ENCODE measurements around the gene SRSF10. TPM values are rescaled to one million over a fixed set of nuclear protein-coding genes. Genes with fewer than 3 reads are reported as not detected.

SRSF10 gene
- total and polyA plus RNA-seq, 9 of the 15 experiments (the other 6 are each of a cell fraction or from before 2014, with no cell fraction given): 154 to 264 (median 205) TPM

- TF ChIP-seq, protein P1, sequence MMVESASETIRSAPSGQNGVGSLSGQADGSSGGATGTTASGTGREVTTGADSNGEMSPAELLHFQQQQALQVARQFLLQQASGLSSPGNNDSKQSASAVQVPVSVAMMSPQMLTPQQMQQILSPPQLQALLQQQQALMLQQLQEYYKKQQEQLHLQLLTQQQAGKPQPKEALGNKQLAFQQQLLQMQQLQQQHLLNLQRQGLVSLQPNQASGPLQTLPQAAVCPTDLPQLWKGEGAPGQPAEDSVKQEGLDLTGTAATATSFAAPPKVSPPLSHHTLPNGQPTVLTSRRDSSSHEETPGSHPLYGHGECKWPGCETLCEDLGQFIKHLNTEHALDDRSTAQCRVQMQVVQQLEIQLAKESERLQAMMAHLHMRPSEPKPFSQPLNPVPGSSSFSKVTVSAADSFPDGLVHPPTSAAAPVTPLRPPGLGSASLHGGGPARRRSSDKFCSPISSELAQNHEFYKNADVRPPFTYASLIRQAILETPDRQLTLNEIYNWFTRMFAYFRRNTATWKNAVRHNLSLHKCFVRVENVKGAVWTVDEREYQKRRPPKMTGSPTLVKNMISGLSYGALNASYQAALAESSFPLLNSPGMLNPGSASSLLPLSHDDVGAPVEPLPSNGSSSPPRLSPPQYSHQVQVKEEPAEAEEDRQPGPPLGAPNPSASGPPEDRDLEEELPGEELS (CRISPR knock-in tag; IDR thresholded peaks at IDR 0.05; ENCODE audit: borderline replicate concordance): no peak
- TF ChIP-seq FOXJ3 (CRISPR knock-in tag; IDR thresholded peaks at IDR 0.05) (no peak), HDAC1 (IDR thresholded peaks at IDR 0.05) (no peak), ZNF407 (IDR thresholded peaks at IDR 0.05; ENCODE audit: low read depth) (no peak), NR2C1 (IDR thresholded peaks at IDR 0.05) (no peak), NR2C1 (tag; IDR thresholded peaks at IDR 0.05) (no peak), FOXJ2 (tag; IDR thresholded peaks at IDR 0.05) (no peak)
Measured at GRCh38 chr1:23914921-23915320, 65.2 kb downstream of the SRSF10 start (continued).

MicroRNAs encoded within 50 kb of the gene (microRNA counts, 767-probe panel; counts per million panel counts)
- microRNA hsa-miR-378f: not detected

Small RNA genes lying within 50 kb of the gene (microRNA-seq; reads per million reads assigned to microRNA genes)
- not detected for gene MIR378F (ENCODE audit: borderline microRNAs expressed)

Small RNA genes lying within 50 kb of the gene (small RNA-seq; reads per million reads assigned to genes)
- not detected for gene MIR378F

Other genes with a start within 250 kb of the SRSF10 start
Only the 7 nearest of the 11 such genes appear.
- 130 and 133 TPM in 2 replicates for gene GALE, start 179.6 kb downstream of the SRSF10 start, total RNA-seq (2014; rRNA removed)
- 36.8 and 48.3 TPM in 2 replicates for gene GALE, start 179.6 kb downstream of the SRSF10 start, total RNA-seq (2014; rRNA removed; fragmentation: Illumina TruSeq; extraction: Trizol)
- gene GALE, start 179.6 kb downstream of the SRSF10 start, total RNA-seq (2015; rRNA removed; fragmentation: Illumina TruSeq; extraction: Trizol): 86.2 and 91.3 TPM in 2 replicates
- 108 and 112 TPM in 2 replicates for gene GALE, start 179.6 kb downstream of the SRSF10 start, total RNA-seq (2021)
- gene GALE, start 179.6 kb downstream of the SRSF10 start, polyA plus RNA-seq (2011; rRNA removed): 88.3 and 104 TPM in 2 replicates
- 96.6 and 108 TPM in 2 replicates for gene GALE, start 179.6 kb downstream of the SRSF10 start, polyA plus RNA-seq (2014; fragmentation: Illumina TruSeq; extraction: Trizol)
- gene GALE, start 179.6 kb downstream of the SRSF10 start, polyA plus RNA-seq (2014; fragmentation: Nextera tagmentation; extraction: Ambion mirVana): 10 to 100 TPM in 1 of 2 experiments, 1 to 10 TPM in 1; 8.4 to 48.4 TPM
- 125 and 139 TPM in 2 replicates for gene GALE, start 179.6 kb downstream of the SRSF10 start, polyA plus RNA-seq (2014; rRNA removed)
- 24.2 TPM in 2 replicates for gene HMGCL, start 154.9 kb downstream of the SRSF10 start, total RNA-seq (2014; rRNA removed)
- 14.7 and 18.8 TPM in 2 replicates for gene HMGCL, start 154.9 kb downstream of the SRSF10 start, total RNA-seq (2014; rRNA removed; fragmentation: Illumina TruSeq; extraction: Trizol)
- gene HMGCL, start 154.9 kb downstream of the SRSF10 start, total RNA-seq (2015; rRNA removed; fragmentation: Illumina TruSeq; extraction: Trizol): 15.5 and 18.0 TPM in 2 replicates
- gene HMGCL, start 154.9 kb downstream of the SRSF10 start, total RNA-seq (2021): 19.5 and 20.3 TPM in 2 replicates
- gene HMGCL, start 154.9 kb downstream of the SRSF10 start, polyA plus RNA-seq (2011; rRNA removed): 37.8 and 43.1 TPM in 2 replicates
- gene HMGCL, start 154.9 kb downstream of the SRSF10 start, polyA plus RNA-seq (2014; fragmentation: Illumina TruSeq; extraction: Trizol): 22.6 and 23.9 TPM in 2 replicates
- 10 to 100 TPM; 73.0 to 82.2 TPM for gene HMGCL, start 154.9 kb downstream of the SRSF10 start, polyA plus RNA-seq (2014; fragmentation: Nextera tagmentation; extraction: Ambion mirVana)
- gene HMGCL, start 154.9 kb downstream of the SRSF10 start, polyA plus RNA-seq (2014; rRNA removed): 23.2 and 24.6 TPM in 2 replicates
- 12.8 and 13.1 TPM in 2 replicates for gene FUCA1, start 112.0 kb downstream of the SRSF10 start, total RNA-seq (2014; rRNA removed)
- gene FUCA1, start 112.0 kb downstream of the SRSF10 start, total RNA-seq (2014; rRNA removed; fragmentation: Illumina TruSeq; extraction: Trizol): 16.4 and 18.5 TPM in 2 replicates
- 13.2 and 14.9 TPM in 2 replicates for gene FUCA1, start 112.0 kb downstream of the SRSF10 start, total RNA-seq (2015; rRNA removed; fragmentation: Illumina TruSeq; extraction: Trizol)
- gene FUCA1, start 112.0 kb downstream of the SRSF10 start, total RNA-seq (2021): 12.3 and 13.5 TPM in 2 replicates
- 17.6 and 20.5 TPM in 2 replicates for gene FUCA1, start 112.0 kb downstream of the SRSF10 start, polyA plus RNA-seq (2011; rRNA removed)
- gene FUCA1, start 112.0 kb downstream of the SRSF10 start, polyA plus RNA-seq (2014; fragmentation: Illumina TruSeq; extraction: Trizol): 16.0 and 18.2 TPM in 2 replicates
- 1 to 10 TPM; 7.0 to 8.2 TPM for gene FUCA1, start 112.0 kb downstream of the SRSF10 start, polyA plus RNA-seq (2014; fragmentation: Nextera tagmentation; extraction: Ambion mirVana)
- gene FUCA1, start 112.0 kb downstream of the SRSF10 start, polyA plus RNA-seq (2014; rRNA removed): 10.6 and 11.8 TPM in 2 replicates
- not detected in 2 replicates for gene CNR2, start 67.0 kb downstream of the SRSF10 start, total RNA-seq (2014; rRNA removed)
- not detected in 2 replicates for gene CNR2, start 67.0 kb downstream of the SRSF10 start, total RNA-seq (2014; rRNA removed; fragmentation: Illumina TruSeq; extraction: Trizol)
- gene CNR2, start 67.0 kb downstream of the SRSF10 start, total RNA-seq (2015; rRNA removed; fragmentation: Illumina TruSeq; extraction: Trizol): not detected in 2 replicates
- not detected in 2 replicates for gene CNR2, start 67.0 kb downstream of the SRSF10 start, total RNA-seq (2021)
- gene CNR2, start 67.0 kb downstream of the SRSF10 start, polyA plus RNA-seq (2011; rRNA removed): not detected in 2 replicates
- gene CNR2, start 67.0 kb downstream of the SRSF10 start, polyA plus RNA-seq (2014; fragmentation: Illumina TruSeq; extraction: Trizol): not detected in 2 replicates
- not detected for gene CNR2, start 67.0 kb downstream of the SRSF10 start, polyA plus RNA-seq (2014; fragmentation: Nextera tagmentation; extraction: Ambion mirVana)
- gene CNR2, start 67.0 kb downstream of the SRSF10 start, polyA plus RNA-seq (2014; rRNA removed): 0.04 TPM in 1 of 2 replicates, not detected in the other
- gene PNRC2, start 20.5 kb downstream of the SRSF10 start, total RNA-seq (2014; rRNA removed): 120 and 127 TPM in 2 replicates
- gene PNRC2, start 20.5 kb downstream of the SRSF10 start, total RNA-seq (2014; rRNA removed; fragmentation: Illumina TruSeq; extraction: Trizol): 203 and 235 TPM in 2 replicates
- gene PNRC2, start 20.5 kb downstream of the SRSF10 start, total RNA-seq (2015; rRNA removed; fragmentation: Illumina TruSeq; extraction: Trizol): 222 and 230 TPM in 2 replicates
- gene PNRC2, start 20.5 kb downstream of the SRSF10 start, total RNA-seq (2021): 197 TPM in 2 replicates
- 208 and 228 TPM in 2 replicates for gene PNRC2, start 20.5 kb downstream of the SRSF10 start, polyA plus RNA-seq (2011; rRNA removed)
- 260 and 303 TPM in 2 replicates for gene PNRC2, start 20.5 kb downstream of the SRSF10 start, polyA plus RNA-seq (2014; fragmentation: Illumina TruSeq; extraction: Trizol)
- 100 to 1,000 TPM; 178 to 212 TPM for gene PNRC2, start 20.5 kb downstream of the SRSF10 start, polyA plus RNA-seq (2014; fragmentation: Nextera tagmentation; extraction: Ambion mirVana)
- 196 and 203 TPM in 2 replicates for gene PNRC2, start 20.5 kb downstream of the SRSF10 start, polyA plus RNA-seq (2014; rRNA removed)
- gene MYOM3, start 131.8 kb upstream of the SRSF10 start, total RNA-seq (2014; rRNA removed): not detected in 2 replicates
- gene MYOM3, start 131.8 kb upstream of the SRSF10 start, total RNA-seq (2014; rRNA removed; fragmentation: Illumina TruSeq; extraction: Trizol): not detected in 2 replicates
- not detected in 2 replicates for gene MYOM3, start 131.8 kb upstream of the SRSF10 start, total RNA-seq (2015; rRNA removed; fragmentation: Illumina TruSeq; extraction: Trizol)
- gene MYOM3, start 131.8 kb upstream of the SRSF10 start, total RNA-seq (2021): not detected in 2 replicates
- 0.01 TPM in 1 of 2 replicates, not detected in the other for gene MYOM3, start 131.8 kb upstream of the SRSF10 start, polyA plus RNA-seq (2011; rRNA removed)
- not detected in 2 replicates for gene MYOM3, start 131.8 kb upstream of the SRSF10 start, polyA plus RNA-seq (2014; fragmentation: Illumina TruSeq; extraction: Trizol)
- not detected for gene MYOM3, start 131.8 kb upstream of the SRSF10 start, polyA plus RNA-seq (2014; fragmentation: Nextera tagmentation; extraction: Ambion mirVana)
- not detected in 2 replicates for gene MYOM3, start 131.8 kb upstream of the SRSF10 start, polyA plus RNA-seq (2014; rRNA removed)
- not detected in 2 replicates for gene IL22RA1, start 162.8 kb upstream of the SRSF10 start, total RNA-seq (2014; rRNA removed)
- not detected in 2 replicates for gene IL22RA1, start 162.8 kb upstream of the SRSF10 start, total RNA-seq (2014; rRNA removed; fragmentation: Illumina TruSeq; extraction: Trizol)
- gene IL22RA1, start 162.8 kb upstream of the SRSF10 start, total RNA-seq (2015; rRNA removed; fragmentation: Illumina TruSeq; extraction: Trizol): not detected in 2 replicates
- 0.11 TPM in 1 of 2 replicates, not detected in the other for gene IL22RA1, start 162.8 kb upstream of the SRSF10 start, total RNA-seq (2021)
- gene IL22RA1, start 162.8 kb upstream of the SRSF10 start, polyA plus RNA-seq (2011; rRNA removed): not detected in 2 replicates
- gene IL22RA1, start 162.8 kb upstream of the SRSF10 start, polyA plus RNA-seq (2014; fragmentation: Illumina TruSeq; extraction: Trizol): not detected in 2 replicates
- gene IL22RA1, start 162.8 kb upstream of the SRSF10 start, polyA plus RNA-seq (2014; fragmentation: Nextera tagmentation; extraction: Ambion mirVana): not detected
- gene IL22RA1, start 162.8 kb upstream of the SRSF10 start, polyA plus RNA-seq (2014; rRNA removed): not detected in 2 replicates

Measured in K562 (cell line).